ENCODE results near the gene S100Z. TPM values are rescaled to one million over a fixed set of nuclear protein-coding genes. Genes with fewer than 3 reads are reported as not detected.
"Not testable (repeated sequence)": the region's sequence is repeated elsewhere in the genome, so short reads cannot be mapped to it uniquely, and the experiment has no call there.

Gene S100Z
- total and polyA plus RNA-seq, 11 donors = 0.29 to 0.59 TPM; not detected in 9

GRCh38 chr5:76820526-76820890 lies 29.3 kb upstream of the S100Z start:
- no peak for ATAC-seq
- peaks cover 0 to 40% (median 22%) of the 10 kb centered on the region in 9 donors for H3K27me3 ChIP-seq
- no peaks in the 10 kb centered on the region for H3K36me3 ChIP-seq
- H3K27ac ChIP-seq = peak overlapping the region in 5 of 12 donors; percentile 50 to 84 (median 67)
- TF ChIP-seq POLR2A (IDR thresholded peaks at IDR 0.05) (no peak), CTCF (IDR thresholded peaks at IDR 0.05) (no peak)
- H3K4me3 ChIP-seq = peak overlapping the region in 9 of 12 donors; percentile 47 to 75 (median 59)
- H3K9me3 ChIP-seq = peaks cover 0 to 15% (median 0%) of the 10 kb centered on the region in 12 donors
- WGBS, 4 donors = 74 to 80% (median 75%) methylated on average over 2 of the region's 2 CpGs
- no peak for DNase-seq
- peaks cover 0 to 23% (median 6%) of the 10 kb centered on the region in 12 donors for H3K4me1 ChIP-seq
- intact Hi-C loops (cut with DNase I) = no loop called here

GRCh38 chr5:76821136-76821535 lies 28.7 kb upstream of the S100Z start:
- TF ChIP-seq POLR2A (IDR thresholded peaks at IDR 0.05) (no peak), CTCF (IDR thresholded peaks at IDR 0.05) (no peak)
- ATAC-seq = no peak
- 70 to 83% (median 75%) methylated on average over 4 of the region's 4 CpGs for WGBS, 4 donors
- H3K27me3 ChIP-seq = peaks cover 0 to 41% (median 22%) of the 10 kb centered on the region in 9 donors
- no peaks in the 10 kb centered on the region for H3K36me3 ChIP-seq
- H3K9me3 ChIP-seq = peaks cover 0 to 16% (median 0%) of the 10 kb centered on the region in 12 donors
- intact Hi-C loops (cut with DNase I) = no loop called here
- DNase-seq = no peak
- peak overlapping the region in 4 of 12 donors; percentile 47 to 67 (median 64) for H3K4me3 ChIP-seq
- peaks cover 0 to 23% (median 6%) of the 10 kb centered on the region in 12 donors for H3K4me1 ChIP-seq
- peak overlapping the region in 1 of 12 donors; percentile 84 for H3K27ac ChIP-seq

GRCh38 chr5:76822105-76822731 lies 27.6 kb upstream of the S100Z start:
- WGBS, 4 donors = 82 to 95% (median 89%) methylated on average over 7 of the region's 7 CpGs
- intact Hi-C loops (cut with DNase I); H3K4me3 ChIP-seq; DNase-seq; H3K27ac ChIP-seq; H3K36me3 ChIP-seq; ATAC-seq: not testable (repeated sequence)
- peaks cover 0 to 16% (median 0%) of the 10 kb centered on the region in 12 donors for H3K9me3 ChIP-seq
- H3K4me1 ChIP-seq = peaks cover 0 to 23% (median 6%) of the 10 kb centered on the region in 12 donors
- peaks cover 0 to 41% (median 22%) of the 10 kb centered on the region in 9 donors for H3K27me3 ChIP-seq

DNA sequence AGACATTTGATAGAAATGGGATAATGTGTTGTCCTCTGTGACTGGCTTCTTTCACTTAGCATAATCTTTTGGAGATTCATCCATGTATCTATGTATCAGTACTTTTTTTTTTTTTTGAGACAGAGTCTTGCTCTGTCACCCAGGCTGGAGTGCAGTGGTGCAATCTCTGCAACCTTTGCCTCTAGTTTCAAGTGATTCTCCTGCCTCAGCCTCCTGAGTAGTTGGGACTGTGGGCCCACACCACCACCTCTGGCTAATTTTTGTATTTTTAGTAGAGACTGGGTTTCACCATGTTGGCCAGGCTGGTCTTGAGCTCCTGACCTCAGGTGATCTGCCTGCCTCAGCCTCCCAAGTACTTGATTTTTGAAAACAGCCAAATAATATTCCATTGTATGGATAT lies 23.4 kb upstream of the S100Z start:
- H3K36me3 ChIP-seq; H3K4me3 ChIP-seq; H3K27ac ChIP-seq; ATAC-seq; DNase-seq; intact Hi-C loops (cut with DNase I); H3K4me1 ChIP-seq: not testable (repeated sequence)
- peaks cover 0 to 11% (median 0%) of the 10 kb centered on the region in 9 donors for H3K27me3 ChIP-seq
- H3K9me3 ChIP-seq = peaks cover 0 to 16% (median 0%) of the 10 kb centered on the region in 12 donors

GRCh38 chr5:76831110-76831452 lies 18.7 kb upstream of the S100Z start:
- WGBS, 4 donors = 18 to 28% (median 23%) methylated on average over 2 of the region's 2 CpGs
- Histone ChIP-seq H3K4me1 (peaks cover 0 to 6% (median 0%) of the 10 kb centered on the region in 12 donors), H3K27ac (no peak overlapping the region), H3K27me3 (no peaks in the 10 kb centered on the region), H3K4me3 (no peak overlapping the region), H3K9me3 (no peaks in the 10 kb centered on the region), H3K36me3 (peaks cover 0 to 12% (median 0%) of the 10 kb centered on the region in 9 donors)
- ATAC-seq (peak in 2 of 4 donors; percentile 27 to 66), DNase-seq (no peak)
- no peak for TF ChIP-seq CTCF (IDR thresholded peaks at IDR 0.05)
- no peak for TF ChIP-seq POLR2A (IDR thresholded peaks at IDR 0.05)
- intact Hi-C loops (cut with DNase I) = no loop called here

Measured in heart left ventricle (tissue), 16 donors.